HepG2 (cell line): ENCODE data around the gene LIN28B. TPM values are rescaled to one million over a fixed set of nuclear protein-coding genes. Genes with fewer than 3 reads are reported as not detected.

Source experiments
- ARHGAP35 ChIP-seq: sonication (generic); formaldehyde crosslinking; IDR thresholded peaks from 2 replicates; pipeline ENCODE4 v1.9.0; 2022; ENCODE audit warnings: mild to moderate bottlenecking, inconsistent platforms, moderate library complexity, missing genetic modification reagents, borderline replicate concordance
- ARNT ChIP-seq: fragments of 450-650 bp; IDR thresholded peaks from 2 replicates; pipeline ENCODE4 v1.6.1; 2017
- ATF3 ChIP-seq: sonication (generic); formaldehyde crosslinking; IDR thresholded peaks from 2 replicates; pipeline ENCODE4 v1.4.0; 2020; ENCODE audit warnings: missing genetic modification reagents
- GABPB1 ChIP-seq: IDR thresholded peaks from 2 replicates; pipeline ENCODE4 v1.6.1; 2016; ENCODE audit warnings: mild to moderate bottlenecking, missing genetic modification reagents, moderate library complexity, missing compliant biosample characterization
- NR1H2 ChIP-seq: sonication (generic); formaldehyde crosslinking; IDR thresholded peaks from 2 replicates; pipeline ENCODE4 v1.8.1; 2022; ENCODE audit warnings: low read depth, missing genetic modification reagents, borderline replicate concordance
- PHF5A ChIP-seq: IDR thresholded peaks from one replicate; pipeline ENCODE4 v1.6.1; 2018; ENCODE audit warnings: low read depth, missing genetic modification reagents; ENCODE audit not compliant: unreplicated experiment
- RARG ChIP-seq: sonication (generic); formaldehyde crosslinking; IDR thresholded peaks from 2 replicates; pipeline ENCODE4 v1.4.0; 2020; ENCODE audit warnings: low read depth, mild to moderate bottlenecking, missing genetic modification reagents
- SIN3A ChIP-seq: IDR thresholded peaks from 2 replicates; pipeline ENCODE4 v1.6.1; 2011; ENCODE audit warnings: low read depth, mild to moderate bottlenecking, control low read depth, low read length, borderline replicate concordance
- SP140L ChIP-seq: sonication (generic); formaldehyde crosslinking; IDR thresholded peaks from 2 replicates; pipeline ENCODE4 v1.4.0; 2020; ENCODE audit warnings: missing genetic modification reagents, borderline replicate concordance
- SP4 ChIP-seq: sonication (generic); formaldehyde crosslinking; IDR thresholded peaks from 2 replicates; pipeline ENCODE4 v1.8.1; 2023; ENCODE audit warnings: mild to moderate bottlenecking, missing genetic modification reagents
- SRF ChIP-seq: IDR thresholded peaks from 2 replicates; pipeline ENCODE4 v1.6.1; 2011; ENCODE audit warnings: mild to moderate bottlenecking, low read depth, low read length, moderate library complexity
- SRSF9 ChIP-seq: fragments of 200-400 bp; formaldehyde crosslinking; IDR thresholded peaks from 2 replicates; pipeline ENCODE4 v1.6.1; 2018; ENCODE audit warnings: borderline replicate concordance, mild to moderate bottlenecking, low read depth, low read length; ENCODE audit not compliant: insufficient read depth, poor library complexity, severe bottlenecking
- STAT5B ChIP-seq: sonication (generic); formaldehyde crosslinking; IDR thresholded peaks from 2 replicates; pipeline ENCODE4 v1.4.0; 2020; ENCODE audit warnings: missing genetic modification reagents
- TGIF2 ChIP-seq: IDR thresholded peaks from 2 replicates; pipeline ENCODE4 v1.6.1; 2016; ENCODE audit warnings: control low read depth, missing compliant biosample characterization
- TOPORS ChIP-seq: sonication (generic); formaldehyde crosslinking; IDR thresholded peaks from 2 replicates; pipeline ENCODE4 v1.8.0; 2023; ENCODE audit warnings: mild to moderate bottlenecking, missing genetic modification reagents
- TRIM22 ChIP-seq: fragments of 450-650 bp; IDR thresholded peaks from 2 replicates; pipeline ENCODE4 v1.6.1; 2017
- ZBTB1 ChIP-seq: sonication (generic); formaldehyde crosslinking; IDR thresholded peaks from 2 replicates; pipeline ENCODE4 v1.4.0; 2020; ENCODE audit warnings: missing genetic modification reagents, borderline replicate concordance
- ZC3H13 ChIP-seq: sonication (generic); formaldehyde crosslinking; IDR thresholded peaks from 2 replicates; pipeline ENCODE4 v1.8.1; 2023; ENCODE audit warnings: mild to moderate bottlenecking, missing genetic modification reagents, moderate library complexity
- ZNF343 ChIP-seq: sonication (generic); formaldehyde crosslinking; IDR thresholded peaks from 2 replicates; pipeline ENCODE4 v1.4.0; 2020; ENCODE audit warnings: mild to moderate bottlenecking, missing genetic modification reagents
- ZNF383 ChIP-seq: sonication (generic); formaldehyde crosslinking; IDR thresholded peaks from 2 replicates; pipeline ENCODE4 v1.4.0; 2020; ENCODE audit warnings: missing genetic modification reagents, mild to moderate bottlenecking, borderline replicate concordance
- ZNF768 ChIP-seq: sonication (generic); formaldehyde crosslinking; IDR thresholded peaks from 2 replicates; pipeline ENCODE4 v1.4.0; 2020; ENCODE audit warnings: missing genetic modification reagents
- ZNF841 ChIP-seq: sonication (generic); formaldehyde crosslinking; IDR thresholded peaks from 2 replicates; pipeline ENCODE4 v1.8.1; 2023; ENCODE audit warnings: missing genetic modification reagents, borderline replicate concordance
- ZSCAN30 ChIP-seq: sonication (generic); formaldehyde crosslinking; IDR thresholded peaks from 2 replicates; pipeline ENCODE4 v1.5.0; 2020; ENCODE audit warnings: mild to moderate bottlenecking, missing genetic modification reagents
- polyA plus RNA-seq, 8 experiments: library from polyadenylated mRNA; depleted of rRNA in 3 of 8; stranded (reverse) in 7 of 8; unstranded in 1 of 8; fragments of >200 nt; fragmentation: Illumina TruSeq in 4 of 8; extraction: Trizol in 4 of 8; gene quantifications; 2 replicates each; pipeline versions ENCODE4 v1.2.1 to v1.2.3, GENCODE V29; 2011 to 2016; ENCODE audit warnings: low read depth in 4 of 8, missing spikeins in 1 of 8, mixed read lengths in 1 of 8; ENCODE audit not compliant: insufficient read depth in 1 of 8
- total RNA-seq, 5 experiments: library from RNA; depleted of rRNA; stranded (reverse); fragments of >200 nt; fragmentation: Illumina TruSeq; extraction: Trizol; gene quantifications; 2 replicates each; pipeline ENCODE4 v1.2.3, GENCODE V29; 2016; ENCODE audit warnings: low read depth in 1 of 5
- TF ChIP-seq, protein P1 (sequence below): sonication (generic); formaldehyde crosslinking; IDR thresholded peaks from 2 replicates; pipeline ENCODE4 v1.9.0; 2022; ENCODE audit warnings: low read depth, missing genetic modification reagents
- TF ChIP-seq, protein P2 (sequence below): sonication (generic); formaldehyde crosslinking; IDR thresholded peaks from 2 replicates; pipeline ENCODE4 v1.8.1; 2023; ENCODE audit warnings: mild to moderate bottlenecking, missing genetic modification reagents, borderline replicate concordance
- TF ChIP-seq, protein P3 (sequence below): sonication (generic); formaldehyde crosslinking; IDR thresholded peaks from 2 replicates; pipeline ENCODE4 v1.5.1; 2020; ENCODE audit warnings: missing genetic modification reagents, mild to moderate bottlenecking, borderline replicate concordance

The LIN28B gene
- total and polyA plus RNA-seq, 2 of the 13 experiments (the other 11 are each of a cell fraction or from before 2014, with no cell fraction given) = 14.5 to 56.8 TPM

DNA sequence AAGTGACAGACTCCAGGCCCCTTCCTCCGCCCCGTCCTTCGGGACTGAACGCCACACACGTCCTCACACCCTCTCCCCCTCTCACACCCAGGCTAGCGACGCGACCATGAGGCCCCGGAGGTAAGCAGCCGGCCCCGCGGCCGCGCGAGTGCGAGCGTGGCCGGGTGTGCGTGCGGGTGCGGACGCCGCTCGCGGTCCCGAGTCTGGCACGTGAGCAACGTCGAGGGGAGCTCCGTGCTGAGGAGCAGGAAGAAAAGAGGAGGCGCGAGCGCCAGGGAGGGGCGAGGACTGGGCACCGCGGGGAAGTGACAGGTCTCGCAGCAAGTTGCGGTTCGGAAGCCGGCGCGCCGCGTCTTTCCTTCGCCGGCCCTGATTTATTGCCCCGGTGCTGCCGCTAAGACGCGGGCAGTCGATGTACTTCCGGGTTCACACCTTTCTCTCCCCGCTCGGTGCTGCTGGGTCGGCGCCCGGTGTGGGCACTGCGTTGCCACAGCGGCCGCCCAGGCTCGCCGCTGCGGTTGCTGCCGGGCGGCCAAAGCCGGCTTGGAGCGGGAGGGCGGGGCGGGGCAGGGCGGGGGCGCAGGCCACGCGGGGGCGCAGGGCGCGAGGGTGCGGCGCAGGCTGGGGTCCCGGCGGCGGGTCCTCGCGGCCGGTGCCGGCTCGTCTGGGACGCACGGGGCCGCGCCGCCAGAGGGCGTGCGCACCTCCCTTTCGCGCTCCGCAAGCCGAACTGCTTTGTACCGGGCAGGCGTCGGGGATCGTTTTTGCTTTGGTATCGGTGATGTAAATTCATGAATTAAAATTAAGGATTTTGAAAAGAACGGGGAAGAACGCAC lies 15.8 kb upstream of the LIN28B start (continued):
- TF ChIP-seq RARG (CRISPR knock-in tag) (no peak), SP140L (no peak), ZBTB1 (CRISPR knock-in tag) (no peak), TRIM22 (no peak), ARHGAP35 (CRISPR knock-in tag) (peak; percentile 81; the same call in 1 of the 2 replicates), ZC3H13 (CRISPR knock-in tag) (peak; percentile 79; the same call in 1 of the 2 replicates), ZSCAN30 (CRISPR knock-in tag) (no peak), SRSF9 (no peak), GABPB1 (CRISPR knock-in tag) (peak; percentile 90), PHF5A (CRISPR knock-in tag) (no peak), STAT5B (CRISPR knock-in tag) (0 out of 2 replicates have a peak, but pooled peaks have one; percentile 53), TOPORS (CRISPR knock-in tag) (peak; percentile 64; the same call in 1 of the 2 replicates), SRF (no peak), ATF3 (0 out of 2 replicates have a peak, but pooled peaks have one; percentile 6), ZNF383 (no peak), TGIF2 (CRISPR knock-in tag) (peak; percentile 70; the same call in 1 of the 2 replicates), SIN3A (no peak), ARNT (no peak), NR1H2 (no peak), ZNF768 (CRISPR knock-in tag) (peak; percentile 60; the same call in 1 of the 2 replicates), ZNF841 (CRISPR knock-in tag) (no peak), ZNF343 (CRISPR knock-in tag) (peak; percentile 85; the same call in 1 of the 2 replicates), SP4 (no peak)
- TF ChIP-seq, protein P1, sequence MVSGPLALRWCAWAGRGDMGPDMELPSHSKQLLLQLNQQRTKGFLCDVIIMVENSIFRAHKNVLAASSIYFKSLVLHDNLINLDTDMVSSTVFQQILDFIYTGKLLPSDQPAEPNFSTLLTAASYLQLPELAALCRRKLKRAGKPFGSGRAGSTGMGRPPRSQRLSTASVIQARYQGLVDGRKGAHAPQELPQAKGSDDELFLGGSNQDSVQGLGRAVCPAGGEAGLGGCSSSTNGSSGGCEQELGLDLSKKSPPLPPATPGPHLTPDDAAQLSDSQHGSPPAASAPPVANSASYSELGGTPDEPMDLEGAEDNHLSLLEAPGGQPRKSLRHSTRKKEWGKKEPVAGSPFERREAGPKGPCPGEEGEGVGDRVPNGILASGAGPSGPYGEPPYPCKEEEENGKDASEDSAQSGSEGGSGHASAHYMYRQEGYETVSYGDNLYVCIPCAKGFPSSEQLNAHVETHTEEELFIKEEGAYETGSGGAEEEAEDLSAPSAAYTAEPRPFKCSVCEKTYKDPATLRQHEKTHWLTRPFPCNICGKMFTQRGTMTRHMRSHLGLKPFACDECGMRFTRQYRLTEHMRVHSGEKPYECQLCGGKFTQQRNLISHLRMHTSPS (CRISPR knock-in tag) = no peak
- TF ChIP-seq, protein P2, sequence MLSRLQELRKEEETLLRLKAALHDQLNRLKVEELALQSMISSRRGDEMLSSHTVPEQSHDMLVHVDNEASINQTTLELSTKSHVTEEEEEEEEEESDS (CRISPR knock-in tag) = no peak
- TF ChIP-seq, protein P3, sequence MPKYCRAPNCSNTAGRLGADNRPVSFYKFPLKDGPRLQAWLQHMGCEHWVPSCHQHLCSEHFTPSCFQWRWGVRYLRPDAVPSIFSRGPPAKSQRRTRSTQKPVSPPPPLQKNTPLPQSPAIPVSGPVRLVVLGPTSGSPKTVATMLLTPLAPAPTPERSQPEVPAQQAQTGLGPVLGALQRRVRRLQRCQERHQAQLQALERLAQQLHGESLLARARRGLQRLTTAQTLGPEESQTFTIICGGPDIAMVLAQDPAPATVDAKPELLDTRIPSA = peak; percentile 48; the same call in 1 of the 2 replicates
